ENCODE measurements around the gene RBBP7. TPM values are rescaled to one million over a fixed set of nuclear protein-coding genes. Genes with fewer than 3 reads are reported as not detected.

The RBBP7 gene
- total and polyA plus RNA-seq, 2 of the 8 experiments (the other 6 are each of a cell fraction or from before 2014, with no cell fraction given): 107 to 138 TPM

GRCh38 chrX:16855363-16856075 lies 14.6 kb downstream of the RBBP7 start (continued):
- TF ChIP-seq TEAD4 (IDR thresholded peaks at IDR 0.05; ENCODE audit: low read depth, low read length) (no peak), ATF3 (IDR thresholded peaks at IDR 0.05; ENCODE audit: insufficient read depth, low read depth, low read length) (no peak), BACH1 (IDR thresholded peaks at IDR 0.05; ENCODE audit: low read length) (no peak), RBBP5 (IDR thresholded peaks at IDR 0.05; ENCODE audit: borderline replicate concordance, low read depth, low read length) (no peak)

All from H1 (cell line).